ENCODE data around the gene C1orf159. TPM values are rescaled to one million over a fixed set of nuclear protein-coding genes. Genes with fewer than 3 reads are reported as not detected.

C1orf159 gene
- total and polyA plus RNA-seq, 9 of the 15 experiments (the other 6 are each of a cell fraction or from before 2014, with no cell fraction given): 0.28 to 54.9 (median 10.6) TPM

DNA sequence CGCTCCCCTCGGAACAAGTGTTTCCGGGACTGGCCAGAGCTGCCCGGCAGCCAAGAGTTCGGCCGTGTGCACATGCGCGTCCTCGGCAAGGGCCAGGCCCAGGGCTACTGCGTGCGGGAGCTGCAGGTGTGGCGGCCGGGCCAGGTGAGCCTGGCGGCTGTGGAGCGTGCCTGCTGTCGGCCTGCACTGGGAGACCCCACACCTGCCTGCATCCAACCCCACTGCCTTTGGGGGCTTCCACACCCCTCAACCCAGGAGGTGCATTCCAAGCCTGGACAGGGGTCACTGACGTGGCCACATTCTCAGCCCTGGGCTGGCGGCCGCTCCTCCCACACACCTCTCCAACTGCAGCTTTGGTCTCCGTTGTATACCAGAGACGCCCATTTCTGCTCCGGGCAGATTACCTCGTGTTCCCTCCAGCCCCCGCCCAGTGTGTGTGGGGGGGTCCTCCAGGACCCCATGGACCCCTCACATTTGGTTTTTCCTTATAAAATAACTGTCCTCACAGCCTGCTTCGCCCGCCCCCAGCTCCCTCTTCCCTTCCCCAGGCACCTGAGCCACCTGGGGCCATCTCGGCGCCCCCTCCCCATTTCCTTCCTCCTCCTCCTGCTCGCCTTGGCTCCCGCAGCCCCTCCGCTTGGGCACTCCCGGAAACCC, 47.9 kb downstream of the C1orf159 start (continued):
- TF ChIP-seq, protein P1, sequence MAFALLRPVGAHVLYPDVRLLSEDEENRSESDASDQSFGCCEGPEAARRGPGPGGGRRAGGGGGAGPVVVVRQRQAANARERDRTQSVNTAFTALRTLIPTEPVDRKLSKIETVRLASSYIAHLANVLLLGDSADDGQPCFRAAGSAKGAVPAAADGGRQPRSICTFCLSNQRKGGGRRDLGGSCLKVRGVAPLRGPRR (CRISPR knock-in tag; IDR thresholded peaks at IDR 0.05): no peak
- TF ChIP-seq, protein P2, sequence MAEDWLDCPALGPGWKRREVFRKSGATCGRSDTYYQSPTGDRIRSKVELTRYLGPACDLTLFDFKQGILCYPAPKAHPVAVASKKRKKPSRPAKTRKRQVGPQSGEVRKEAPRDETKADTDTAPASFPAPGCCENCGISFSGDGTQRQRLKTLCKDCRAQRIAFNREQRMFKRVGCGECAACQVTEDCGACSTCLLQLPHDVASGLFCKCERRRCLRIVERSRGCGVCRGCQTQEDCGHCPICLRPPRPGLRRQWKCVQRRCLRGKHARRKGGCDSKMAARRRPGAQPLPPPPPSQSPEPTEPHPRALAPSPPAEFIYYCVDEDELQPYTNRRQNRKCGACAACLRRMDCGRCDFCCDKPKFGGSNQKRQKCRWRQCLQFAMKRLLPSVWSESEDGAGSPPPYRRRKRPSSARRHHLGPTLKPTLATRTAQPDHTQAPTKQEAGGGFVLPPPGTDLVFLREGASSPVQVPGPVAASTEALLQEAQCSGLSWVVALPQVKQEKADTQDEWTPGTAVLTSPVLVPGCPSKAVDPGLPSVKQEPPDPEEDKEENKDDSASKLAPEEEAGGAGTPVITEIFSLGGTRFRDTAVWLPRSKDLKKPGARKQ (CRISPR knock-in tag; IDR thresholded peaks at IDR 0.05): no peak
- TF ChIP-seq FOXJ2 (tag; IDR thresholded peaks at IDR 0.05) (no peak), ZBTB2 (IDR thresholded peaks at IDR 0.05) (no peak), MCM2 (IDR thresholded peaks at IDR 0.05; ENCODE audit: low read depth) (no peak), EGR1 (conservative IDR thresholded peaks at IDR 0.05) (peak; percentile 66), ATF4 (CRISPR knock-in tag; IDR thresholded peaks at IDR 0.05) (no peak), DPF2 (IDR thresholded peaks at IDR 0.05) (peak; percentile 10; the same call in 1 of the 2 replicates), SAP30 (IDR thresholded peaks at IDR 0.05; ENCODE audit: borderline replicate concordance, insufficient read depth, low read depth, low read length, poor library complexity, severe bottlenecking) (no peak), POLR2AphosphoS2 (IDR thresholded peaks at IDR 0.05; ENCODE audit: low read length) (no peak), HNRNPUL1 (IDR thresholded peaks at IDR 0.05; ENCODE audit: low read length) (no peak), ELF4 (CRISPR knock-in tag; IDR thresholded peaks at IDR 0.05) (no peak), NFYB (IDR thresholded peaks at IDR 0.05; ENCODE audit: extremely low read depth, insufficient read length) (no peak), DIDO1 (tag; IDR thresholded peaks at IDR 0.05; ENCODE audit: low read depth) (no peak), STAT5A (IDR thresholded peaks at IDR 0.05; ENCODE audit: borderline replicate concordance, low read length) (no peak), RUNX1 (IDR thresholded peaks at IDR 0.05; ENCODE audit: low read depth) (no peak), HMG20A (CRISPR knock-in tag; conservative IDR thresholded peaks at IDR 0.05) (no peak), ZNF583 (CRISPR knock-in tag; IDR thresholded peaks at IDR 0.05) (no peak), MNT (conservative IDR thresholded peaks at IDR 0.05) (peak in 1 of 2 experiments; percentile 54; a peak in 2 of 4 replicates)
- TF ChIP-seq, protein P3, sequence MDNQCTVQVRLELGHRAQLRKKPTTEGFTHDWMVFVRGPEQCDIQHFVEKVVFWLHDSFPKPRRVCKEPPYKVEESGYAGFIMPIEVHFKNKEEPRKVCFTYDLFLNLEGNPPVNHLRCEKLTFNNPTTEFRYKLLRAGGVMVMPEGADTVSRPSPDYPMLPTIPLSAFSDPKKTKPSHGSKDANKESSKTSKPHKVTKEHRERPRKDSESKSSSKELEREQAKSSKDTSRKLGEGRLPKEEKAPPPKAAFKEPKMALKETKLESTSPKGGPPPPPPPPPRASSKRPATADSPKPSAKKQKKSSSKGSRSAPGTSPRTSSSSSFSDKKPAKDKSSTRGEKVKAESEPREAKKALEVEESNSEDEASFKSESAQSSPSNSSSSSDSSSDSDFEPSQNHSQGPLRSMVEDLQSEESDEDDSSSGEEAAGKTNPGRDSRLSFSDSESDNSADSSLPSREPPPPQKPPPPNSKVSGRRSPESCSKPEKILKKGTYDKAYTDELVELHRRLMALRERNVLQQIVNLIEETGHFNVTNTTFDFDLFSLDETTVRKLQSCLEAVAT (IDR thresholded peaks at IDR 0.05): no peak
